GM21717 (cell line): ENCODE measurements around the gene ADRA2C.
"Not testable (repeated sequence)": the region's sequence is repeated elsewhere in the genome, so short reads cannot be mapped to it uniquely, and the experiment has no call there.

Experiments used
- ATAC-seq: cut with Tn5 transposase; IDR thresholded peaks from one replicate; pipeline ENCODE4 v1.9.1; 2021; ENCODE audit warnings: mild to moderate bottlenecking, moderate library complexity; ENCODE audit not compliant: unreplicated experiment

ADRA2C gene

GRCh38 chr4:3810796-3811485 lies 44.8 kb downstream of the ADRA2C start:
- no peak for ATAC-seq

- no peak for ATAC-seq
Measured at GRCh38 chr4:3811621-3812020, 45.4 kb downstream of the ADRA2C start.

GRCh38 chr4:3812211-3812934 lies 46.2 kb downstream of the ADRA2C start:
- no peak for ATAC-seq

- no peak for ATAC-seq
Measured at GRCh38 chr4:3813151-3814052, 47.2 kb downstream of the ADRA2C start.

- no peak for ATAC-seq
Measured at GRCh38 chr4:3814053-3814570, 47.9 kb downstream of the ADRA2C start.

GRCh38 chr4:3814838-3815237 lies 48.7 kb downstream of the ADRA2C start:
- ATAC-seq, result not testable (repeated sequence)

GRCh38 chr4:3816256-3816825 lies 50.2 kb downstream of the ADRA2C start:
- no peak for ATAC-seq

GRCh38 chr4:3816983-3817960 lies 51.1 kb downstream of the ADRA2C start:
- no peak for ATAC-seq
